Vagina (tissue), 2 donors: ENCODE measurements around the gene IPO4. TPM values are rescaled to one million over a fixed set of nuclear protein-coding genes. Genes with fewer than 3 reads are reported as not detected.

Source experiments
- DNase-seq, 2 donors: peaks; one replicate each; pipeline ENCODE4 v3.0.0-alpha.2; 2017; ENCODE audit errors: extremely low spot score in 2 of 2
- H3K27ac ChIP-seq: fragments of 200-600 bp; sonication (generic); one replicate; pipeline ENCODE4 v1.5.1; 2019
- H3K27me3 ChIP-seq: fragments of 200-600 bp; sonication (generic); one replicate; pipeline ENCODE4 v1.5.1; 2019
- H3K36me3 ChIP-seq, 2 donors: fragments of 200-600 bp; sonication (generic); one replicate each; pipeline ENCODE4 v1.5.1; 2017 to 2019
- H3K4me1 ChIP-seq: fragments of 200-600 bp; sonication (generic); one replicate; pipeline ENCODE4 v1.5.1; 2019
- H3K4me3 ChIP-seq, 2 donors: fragments of 200-600 bp; sonication (generic); 1 replicate in 1 of 2; 2 replicates in 1 of 2; pipeline ENCODE4 v1.5.1; 2016 to 2019
- H3K9me3 ChIP-seq: fragments of 200-600 bp; sonication (generic); one replicate; pipeline ENCODE4 v1.5.1; 2019
- CTCF ChIP-seq, 3 experiments: fragments of 450-650 bp in 2 of 3; fragments of 200-600 bp in 1 of 3; sonication (generic) in 1 of 3; IDR thresholded peaks; one replicate each; pipeline ENCODE4 v1.5.1; 2017 to 2019; ENCODE audit warnings: antibody characterized with exemption in 3 of 3, mild to moderate bottlenecking in 2 of 3, moderate library complexity in 2 of 3
- POLR2A ChIP-seq, 2 donors: fragments of 450-650 bp; IDR thresholded peaks; one replicate each; pipeline ENCODE4 v1.6.1; 2017; ENCODE audit warnings: antibody characterized with exemption in 2 of 2, mild to moderate bottlenecking in 2 of 2, moderate library complexity in 2 of 2
- POLR2AphosphoS5 ChIP-seq, 2 donors: sonication (generic); formaldehyde crosslinking; IDR thresholded peaks; one replicate each; pipeline ENCODE4 v1.9.0; 2017; ENCODE audit warnings: antibody characterized with exemption in 2 of 2, mild to moderate bottlenecking in 2 of 2, low read depth in 1 of 2; ENCODE audit not compliant: insufficient read depth in 1 of 2
- intact Hi-C: fragments of 100-400 bp; cut with DNase I; formaldehyde crosslinking; loops from one replicate; pipeline ENCODE4 v1.15.1; 2023
- total RNA-seq: library from RNA; depleted of rRNA; stranded (reverse); fragments of >200 nt; gene quantifications from one replicate; pipeline ENCODE4 v1.2.3, GENCODE V29; 2016

Gene IPO4
- total RNA-seq, 1 donor from 2014 or later = 28.5 TPM

- DNase-seq = no peak
- H3K4me1 ChIP-seq = peaks cover 13% of the 10 kb centered on the region
- intact Hi-C loops = no loop called here
- no peaks in the 10 kb centered on the region for H3K27me3 ChIP-seq
- no peak overlapping the region for H3K27ac ChIP-seq
- peak overlapping the region; percentile 50 to 82 for H3K4me3 ChIP-seq
- no peak for TF ChIP-seq POLR2A (IDR thresholded peaks at IDR 0.05)
- H3K9me3 ChIP-seq = no peaks in the 10 kb centered on the region
- peaks cover 0 to 50% of the 10 kb centered on the region in 2 donors for H3K36me3 ChIP-seq
These were observed 1.1 kb downstream of the IPO4 start for GRCh38 chr14:24187539-24187915.

- no peak for DNase-seq
- Histone ChIP-seq H3K4me1 (peaks cover 13% of the 10 kb centered on the region), H3K9me3 (no peaks in the 10 kb centered on the region), H3K27ac (no peak overlapping the region), H3K36me3 (peaks cover 0 to 44% of the 10 kb centered on the region in 2 donors), H3K27me3 (no peaks in the 10 kb centered on the region), H3K4me3 (no peak overlapping the region)
- intact Hi-C loops = no loop called here
- TF ChIP-seq POLR2AphosphoS5 (IDR thresholded peaks at IDR 0.05; ENCODE audit: insufficient read depth in 1 of 2, low read depth in 1 of 2) (no peak), POLR2A (IDR thresholded peaks at IDR 0.05) (no peak), CTCF (IDR thresholded peaks at IDR 0.05) (no peak)
These were observed 1.6 kb downstream of the IPO4 start for GRCh38 chr14:24186831-24187538.

- no peak for DNase-seq
- no peak for TF ChIP-seq CTCF (IDR thresholded peaks at IDR 0.05)
- TF ChIP-seq POLR2A (IDR thresholded peaks at IDR 0.05) = no peak
- TF ChIP-seq POLR2AphosphoS5 (IDR thresholded peaks at IDR 0.05; ENCODE audit: insufficient read depth in 1 of 2, low read depth in 1 of 2) = no peak
- H3K4me3 ChIP-seq = no peak overlapping the region
- no peaks in the 10 kb centered on the region for H3K9me3 ChIP-seq
- no peak overlapping the region for H3K27ac ChIP-seq
- H3K27me3 ChIP-seq = no peaks in the 10 kb centered on the region
- intact Hi-C loops = no loop called here
- peaks cover 0 to 41% of the 10 kb centered on the region in 2 donors for H3K36me3 ChIP-seq
- peaks cover 13% of the 10 kb centered on the region for H3K4me1 ChIP-seq
These were observed 2.9 kb downstream of the IPO4 start for GRCh38 chr14:24185741-24186140.

- H3K4me3 ChIP-seq = no peak overlapping the region
- no peak for DNase-seq
- TF ChIP-seq POLR2AphosphoS5 (IDR thresholded peaks at IDR 0.05; ENCODE audit: insufficient read depth in 1 of 2, low read depth in 1 of 2) (no peak), CTCF (IDR thresholded peaks at IDR 0.05) (no peak), POLR2A (IDR thresholded peaks at IDR 0.05) (no peak)
- intact Hi-C loops = no loop called here
- no peaks in the 10 kb centered on the region for H3K27me3 ChIP-seq
- peaks cover 0 to 44% of the 10 kb centered on the region in 2 donors for H3K36me3 ChIP-seq
- no peaks in the 10 kb centered on the region for H3K9me3 ChIP-seq
- no peak overlapping the region for H3K27ac ChIP-seq
- peaks cover 19% of the 10 kb centered on the region for H3K4me1 ChIP-seq
These were observed 3.6 kb downstream of the IPO4 start for GRCh38 chr14:24185026-24185425.

- Histone ChIP-seq H3K4me3 (no peak overlapping the region), H3K9me3 (no peaks in the 10 kb centered on the region), H3K36me3 (peaks cover 0 to 40% of the 10 kb centered on the region in 2 donors), H3K4me1 (peaks cover 26% of the 10 kb centered on the region), H3K27me3 (no peaks in the 10 kb centered on the region), H3K27ac (no peak overlapping the region)
- no peak for DNase-seq
- TF ChIP-seq POLR2A (IDR thresholded peaks at IDR 0.05) (no peak), POLR2AphosphoS5 (IDR thresholded peaks at IDR 0.05; ENCODE audit: insufficient read depth in 1 of 2, low read depth in 1 of 2) (no peak), CTCF (IDR thresholded peaks at IDR 0.05) (no peak)
- intact Hi-C loops = no loop called here
These were observed 4.3 kb downstream of the IPO4 start for GRCh38 chr14:24184104-24184970.
